Fibroblast of the aortic adventitia (primary cell): Measurements from ENCODE around the gene ARPC1B. TPM values are rescaled to one million over a fixed set of nuclear protein-coding genes. Genes with fewer than 3 reads are reported as not detected.
"Not testable (repeated sequence)": the region's sequence is repeated elsewhere in the genome, so short reads cannot be mapped to it uniquely, and the experiment has no call there.

Source experiments
- DNase-seq: peaks from one replicate; pipeline ENCODE4 v3.0.0-alpha.2; 2010; ENCODE audit warnings: low read depth
- H3K4me3 ChIP-seq: 2 replicates; pipeline ENCODE4 v1.5.1; 2011; ENCODE audit warnings: low read depth, mild to moderate bottlenecking, control low read depth, low read length, moderate library complexity
- total RNA-seq: library from RNA; depleted of rRNA; stranded (reverse); fragments of >200 nt; gene quantifications from 2 replicates; pipeline ENCODE4 v1.2.3, GENCODE V29; 2012; ENCODE audit warnings: low replicate concordance
- TF ChIP-seq, protein P1 (sequence below): IDR thresholded peaks from 2 replicates; pipeline ENCODE4 v1.5.1; 2011; ENCODE audit warnings: mild to moderate bottlenecking, low read length, control low read depth, inconsistent platforms; ENCODE audit not compliant: insufficient read depth

ARPC1B gene
- total RNA-seq, 1 donor = 358 TPM

DNA sequence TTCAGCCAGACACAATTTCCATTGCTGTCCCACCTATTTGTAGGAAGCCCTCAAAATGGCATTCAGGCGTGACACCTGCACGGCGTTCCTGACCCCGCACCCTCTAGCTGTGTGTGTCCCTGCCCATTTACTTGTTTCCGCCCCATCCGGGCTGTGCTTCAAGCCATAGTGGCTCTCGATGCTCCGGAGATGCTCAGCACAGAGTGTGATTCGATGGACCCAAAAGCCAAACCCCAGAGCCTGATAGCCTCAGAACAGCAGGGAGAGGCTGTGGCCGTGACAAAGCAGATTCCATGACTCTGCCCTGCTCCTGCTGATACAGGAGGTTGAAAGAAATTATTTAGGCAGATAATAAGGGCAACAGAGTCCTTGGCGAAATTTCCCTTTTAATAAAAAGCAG lies 47.7 kb downstream of the ARPC1B start:
- DNase-seq = no peak
- TF ChIP-seq, protein P1, sequence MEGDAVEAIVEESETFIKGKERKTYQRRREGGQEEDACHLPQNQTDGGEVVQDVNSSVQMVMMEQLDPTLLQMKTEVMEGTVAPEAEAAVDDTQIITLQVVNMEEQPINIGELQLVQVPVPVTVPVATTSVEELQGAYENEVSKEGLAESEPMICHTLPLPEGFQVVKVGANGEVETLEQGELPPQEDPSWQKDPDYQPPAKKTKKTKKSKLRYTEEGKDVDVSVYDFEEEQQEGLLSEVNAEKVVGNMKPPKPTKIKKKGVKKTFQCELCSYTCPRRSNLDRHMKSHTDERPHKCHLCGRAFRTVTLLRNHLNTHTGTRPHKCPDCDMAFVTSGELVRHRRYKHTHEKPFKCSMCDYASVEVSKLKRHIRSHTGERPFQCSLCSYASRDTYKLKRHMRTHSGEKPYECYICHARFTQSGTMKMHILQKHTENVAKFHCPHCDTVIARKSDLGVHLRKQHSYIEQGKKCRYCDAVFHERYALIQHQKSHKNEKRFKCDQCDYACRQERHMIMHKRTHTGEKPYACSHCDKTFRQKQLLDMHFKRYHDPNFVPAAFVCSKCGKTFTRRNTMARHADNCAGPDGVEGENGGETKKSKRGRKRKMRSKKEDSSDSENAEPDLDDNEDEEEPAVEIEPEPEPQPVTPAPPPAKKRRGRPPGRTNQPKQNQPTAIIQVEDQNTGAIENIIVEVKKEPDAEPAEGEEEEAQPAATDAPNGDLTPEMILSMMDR = no peak
- H3K4me3 ChIP-seq = no peak overlapping the region

DNA sequence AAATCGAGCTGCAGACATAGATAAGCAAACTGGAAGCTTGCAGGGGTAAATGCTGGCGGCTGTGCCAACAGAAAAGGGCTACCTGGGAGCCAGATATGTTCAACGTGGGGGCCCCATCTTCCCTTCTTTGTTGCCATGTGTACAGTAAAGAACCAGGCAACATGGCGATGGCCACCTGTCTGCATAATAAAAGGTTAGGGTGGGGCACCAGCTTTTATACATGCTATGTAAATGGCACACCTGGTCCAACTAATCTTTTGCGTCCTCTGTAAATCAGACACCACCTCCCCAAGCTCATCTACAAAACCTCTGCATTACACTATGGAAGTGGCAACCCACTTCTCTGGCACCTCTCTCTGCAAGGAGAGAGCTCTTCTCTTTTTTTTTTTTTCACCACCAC lies 48.1 kb downstream of the ARPC1B start:
- TF ChIP-seq, protein P1 = no peak
- no peak for DNase-seq
- H3K4me3 ChIP-seq = no peak overlapping the region

DNA sequence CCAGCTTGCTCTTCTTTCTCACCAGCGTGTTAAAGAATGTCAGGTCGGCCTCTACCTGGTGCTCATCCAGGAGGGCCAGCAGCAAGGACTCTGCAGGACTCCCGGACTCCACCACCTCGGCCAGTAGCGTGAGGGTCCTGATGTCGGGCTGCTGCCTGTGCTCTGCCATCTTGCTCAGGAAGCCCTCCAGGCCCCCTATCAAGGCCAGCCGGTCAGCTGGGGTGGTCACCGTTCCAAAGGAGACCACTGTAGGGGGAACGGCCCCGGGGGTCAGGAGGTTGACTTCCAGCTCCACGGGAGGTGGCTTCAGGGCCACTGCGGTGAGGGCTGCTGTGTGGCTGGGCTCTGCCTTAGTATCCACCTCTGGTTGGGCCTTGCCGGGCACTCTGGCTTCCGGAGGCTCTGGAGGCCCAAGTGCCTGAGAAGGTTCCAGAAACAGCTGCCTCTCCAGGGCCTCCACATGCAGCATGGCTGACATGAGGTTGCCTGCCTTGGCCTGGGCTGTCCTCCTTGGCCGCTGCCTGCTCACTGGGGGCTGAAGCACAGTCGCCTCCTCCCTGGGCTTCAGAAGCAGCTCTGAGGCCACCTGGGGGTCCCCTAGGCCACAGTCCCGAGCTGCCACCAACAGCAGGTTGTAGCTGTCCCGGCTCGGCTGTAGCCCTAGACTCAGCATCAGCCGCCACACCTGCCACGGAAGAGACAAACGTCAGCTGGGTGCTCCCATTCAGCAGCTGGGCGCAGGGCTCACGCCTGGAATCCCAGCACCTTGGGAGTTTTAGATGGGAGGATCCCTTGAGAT lies 50.6 kb downstream of the ARPC1B start:
- no peak for DNase-seq
- TF ChIP-seq, protein P1 = no peak
- no peak overlapping the region for H3K4me3 ChIP-seq

DNA sequence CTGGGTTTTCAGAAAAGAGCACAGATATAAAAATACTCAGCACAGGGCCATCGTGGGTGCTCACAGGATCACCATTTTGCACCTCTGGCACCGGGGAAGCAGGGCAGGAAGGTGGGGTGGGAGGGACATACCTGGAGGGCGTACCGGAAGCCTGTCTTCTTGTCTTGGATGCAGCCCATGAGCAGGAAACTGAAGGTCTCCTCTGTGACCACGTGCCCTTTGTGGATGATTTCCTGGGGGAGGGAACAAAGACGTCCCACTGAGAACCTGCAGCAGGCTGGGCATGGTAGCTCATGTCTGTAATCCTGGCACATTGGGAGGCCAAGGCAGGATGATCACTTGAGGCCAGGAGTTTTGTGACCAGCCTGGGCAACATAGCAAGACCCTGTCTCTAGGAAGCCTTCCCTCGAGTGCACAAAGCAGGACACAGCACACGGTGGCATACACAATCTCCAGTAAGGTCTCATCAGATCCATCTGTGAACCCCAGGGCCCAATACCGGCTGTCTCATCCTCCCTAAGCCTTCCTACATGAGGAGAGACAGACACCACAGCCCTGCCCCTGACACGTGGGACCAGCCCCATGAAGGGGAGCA lies 54.5 kb downstream of the ARPC1B start:
- DNase-seq = no peak
- no peak overlapping the region for H3K4me3 ChIP-seq
- TF ChIP-seq, protein P1 = no peak

DNA sequence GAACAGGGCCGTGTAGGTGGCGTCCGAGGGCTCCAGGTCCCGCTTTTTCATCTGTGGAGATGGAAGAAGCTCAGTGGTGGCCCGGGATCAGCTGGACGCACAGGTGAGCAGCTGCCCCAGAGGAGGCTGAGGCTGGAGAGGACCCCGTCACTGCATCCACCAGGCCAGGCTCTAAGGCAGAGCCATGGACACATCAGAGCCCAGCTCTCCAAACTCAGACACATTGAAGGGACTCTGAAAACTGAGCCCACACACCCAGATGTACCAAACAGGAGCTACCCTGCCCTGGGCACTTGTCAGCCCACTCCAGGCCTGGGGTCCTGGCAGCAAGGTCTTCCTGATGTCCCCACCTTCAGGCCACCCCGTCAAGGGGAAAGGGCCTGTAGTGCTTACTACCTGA lies 55.2 kb downstream of the ARPC1B start:
- TF ChIP-seq, protein P1 = no peak
- DNase-seq = no peak
- no peak overlapping the region for H3K4me3 ChIP-seq

DNA sequence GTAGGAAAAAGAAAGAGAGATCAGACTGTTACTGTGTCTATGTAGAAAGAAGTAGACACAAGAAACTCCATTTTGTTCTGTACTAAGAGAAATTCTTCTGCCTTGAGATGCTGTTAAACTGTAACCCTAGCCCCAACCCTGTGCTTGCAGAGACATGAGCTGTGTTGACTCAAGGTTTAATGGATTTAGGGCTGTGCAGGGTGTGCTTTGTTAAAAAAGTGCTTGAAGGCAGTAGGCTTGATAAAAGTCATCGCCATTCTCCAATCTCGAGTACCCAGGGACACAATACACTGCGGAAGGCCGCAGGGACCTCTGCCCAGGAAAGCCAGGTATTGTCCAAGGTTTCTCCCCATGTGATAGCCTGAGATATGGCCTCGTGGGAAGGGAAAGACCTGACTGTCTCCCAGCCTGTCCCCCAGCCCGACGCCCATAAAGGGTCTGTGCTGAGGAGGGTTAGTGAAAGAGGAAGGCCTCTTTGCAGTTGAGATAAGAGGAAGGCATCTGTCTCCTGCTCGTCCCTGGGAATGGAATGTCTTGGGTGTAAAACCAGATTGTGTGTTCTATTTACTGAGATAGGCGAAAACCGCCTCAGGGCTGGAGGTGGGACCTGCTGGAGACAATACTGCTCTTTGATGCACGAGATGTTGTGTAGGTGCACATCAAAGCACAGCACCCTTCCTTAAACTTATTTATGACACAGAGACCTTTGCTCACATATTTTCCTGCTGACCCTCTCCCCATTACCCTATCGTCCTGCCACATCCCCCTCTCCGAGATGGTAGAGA lies 57.4 kb downstream of the ARPC1B start:
- H3K4me3 ChIP-seq, DNase-seq: not testable (repeated sequence)

DNA sequence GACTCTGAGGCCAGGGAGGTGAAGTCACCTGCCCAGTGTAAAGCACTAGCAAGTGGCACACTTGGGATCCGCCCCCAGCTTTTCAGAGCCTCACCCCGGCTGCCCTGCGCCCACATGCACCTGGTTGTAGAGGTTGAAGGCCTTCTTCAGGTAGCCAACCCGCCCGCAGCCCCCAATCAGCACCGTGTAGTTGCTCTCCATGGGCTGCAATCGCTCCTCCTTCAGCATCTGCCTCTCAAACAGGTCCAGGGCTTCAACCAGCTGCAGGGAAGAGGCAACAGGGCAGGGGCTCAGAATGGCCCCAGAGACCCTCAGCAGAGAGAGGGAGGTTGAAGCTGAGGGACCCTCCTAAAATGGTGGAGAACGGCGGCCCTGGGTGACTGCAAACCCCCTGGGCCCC lies 58.6 kb downstream of the ARPC1B start:
- no peak overlapping the region for H3K4me3 ChIP-seq
- DNase-seq = no peak
- TF ChIP-seq, protein P1 = no peak
